MM.1S (cell line): ENCODE measurements around the gene ACER1.
"Not testable (repeated sequence)": the region's sequence is repeated elsewhere in the genome, so short reads cannot be mapped to it uniquely, and the experiment has no call there.

Source experiments
- DNase-seq: peaks from one replicate; pipeline ENCODE4 v3.0.0-alpha.2; 2015
- H2AFZ ChIP-seq: fragments of 300-600 bp; sonication (generic); 2 replicates; pipeline ENCODE4 v1.6.0; 2016; ENCODE audit warnings: antibody characterized with exemption, low read length
- H3F3A ChIP-seq: fragments of 300-600 bp; sonication (generic); 2 replicates; pipeline ENCODE4 v1.6.1; 2016; ENCODE audit warnings: mild to moderate bottlenecking, antibody characterized with exemption, low read length, moderate library complexity, mixed read lengths; ENCODE audit not compliant: insufficient read depth
- H3K27ac ChIP-seq: fragments of 300-600 bp; sonication (generic); 2 replicates; pipeline ENCODE4 v1.5.1; 2016; ENCODE audit warnings: mild to moderate bottlenecking, low read length
- H3K27me3 ChIP-seq: fragments of 300-600 bp; sonication (generic); replicated peaks from 2 replicates; pipeline ENCODE4 v1.6.0; 2016; ENCODE audit warnings: low read length; ENCODE audit not compliant: insufficient read depth
- H3K36me3 ChIP-seq: fragments of 300-600 bp; sonication (generic); replicated peaks from 2 replicates; pipeline ENCODE4 v1.6.1; 2016; ENCODE audit warnings: mild to moderate bottlenecking, low read length, mixed read lengths; ENCODE audit not compliant: insufficient read depth
- H3K4me1 ChIP-seq: fragments of 300-600 bp; sonication (generic); 2 replicates; pipeline ENCODE4 v1.6.1; 2016; ENCODE audit warnings: low read length, mixed read lengths
- H3K4me2 ChIP-seq: fragments of 300-600 bp; sonication (generic); 2 replicates; pipeline ENCODE4 v1.6.0; 2016; ENCODE audit warnings: low read depth, low read length
- H3K4me3 ChIP-seq: fragments of 300-600 bp; sonication (generic); 2 replicates; pipeline ENCODE4 v1.5.1; 2016; ENCODE audit warnings: low read length, mixed read lengths
- H3K79me2 ChIP-seq: fragments of 300-600 bp; sonication (generic); 2 replicates; pipeline ENCODE4 v1.6.1; 2016; ENCODE audit warnings: mixed run types, low read length, mixed read lengths
- H3K9ac ChIP-seq: fragments of 300-600 bp; sonication (generic); 2 replicates; pipeline ENCODE4 v1.6.1; 2016; ENCODE audit warnings: low read length, mixed read lengths
- H3K9me2 ChIP-seq: fragments of 300-600 bp; sonication (generic); replicated peaks from 2 replicates; pipeline ENCODE4 v1.6.1; 2016; ENCODE audit warnings: mild to moderate bottlenecking, low read length, mixed read lengths; ENCODE audit not compliant: insufficient read depth
- H3K9me3 ChIP-seq: fragments of 300-600 bp; sonication (generic); replicated peaks from 2 replicates; pipeline ENCODE4 v1.6.1; 2016; ENCODE audit warnings: mild to moderate bottlenecking, low read length, mixed read lengths; ENCODE audit not compliant: insufficient read depth
- H4K20me1 ChIP-seq: fragments of 300-600 bp; sonication (generic); 2 replicates; pipeline ENCODE4 v1.6.1; 2016; ENCODE audit warnings: mild to moderate bottlenecking, low read length, moderate library complexity, mixed read lengths; ENCODE audit not compliant: insufficient read depth
- EZH2 ChIP-seq: fragments of 300-600 bp; sonication (generic); optimal IDR thresholded peaks from 2 replicates; pipeline ENCODE3; 2017; ENCODE audit warnings: low read depth, mild to moderate bottlenecking, antibody characterized with exemption, low read length, mixed read lengths
- EZH2phosphoT487 ChIP-seq: fragments of 300-600 bp; sonication (generic); IDR thresholded peaks from 2 replicates; pipeline ENCODE4 v1.6.1; 2018; ENCODE audit warnings: antibody characterized with exemption, low read length
- TF ChIP-seq, protein P1 (sequence below): fragments of 300-600 bp; sonication (generic); IDR thresholded peaks from 2 replicates; pipeline ENCODE4 v1.5.1; 2016; ENCODE audit warnings: antibody characterized with exemption, low read length, mixed read lengths

The ACER1 gene

DNA sequence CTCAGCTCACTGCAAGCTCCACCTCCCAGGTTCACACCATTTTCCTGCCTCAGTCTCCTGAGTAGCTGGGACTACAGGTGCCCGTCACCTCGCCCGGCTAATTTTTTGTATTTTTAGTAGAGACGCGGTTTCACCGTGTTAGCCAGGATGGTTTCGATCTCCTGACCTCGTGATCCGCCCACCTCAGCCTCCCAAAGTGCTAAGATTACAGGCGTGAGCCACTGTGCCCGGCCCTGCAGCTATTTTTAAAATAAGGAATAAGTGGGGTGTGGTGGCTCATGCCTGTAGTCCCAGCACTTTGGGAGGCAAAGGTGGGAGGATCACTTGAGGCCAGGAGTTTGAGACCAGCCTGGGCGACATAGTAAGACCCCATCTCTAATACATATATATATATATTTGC is 27.0 kb upstream of the ACER1 start:
- DNase-seq, H3K4me2 ChIP-seq, H3K4me3 ChIP-seq, H3K9ac ChIP-seq, H4K20me1 ChIP-seq, H2AFZ ChIP-seq, H3K27ac ChIP-seq, H3F3A ChIP-seq, H3K9me3 ChIP-seq, H3K9me2 ChIP-seq, H3K36me3 ChIP-seq, H3K4me1 ChIP-seq: not testable (repeated sequence)
- peaks cover 28% of the 10 kb centered on the region for H3K27me3 ChIP-seq
- peaks cover 28% of the 10 kb centered on the region for H3K79me2 ChIP-seq

DNA sequence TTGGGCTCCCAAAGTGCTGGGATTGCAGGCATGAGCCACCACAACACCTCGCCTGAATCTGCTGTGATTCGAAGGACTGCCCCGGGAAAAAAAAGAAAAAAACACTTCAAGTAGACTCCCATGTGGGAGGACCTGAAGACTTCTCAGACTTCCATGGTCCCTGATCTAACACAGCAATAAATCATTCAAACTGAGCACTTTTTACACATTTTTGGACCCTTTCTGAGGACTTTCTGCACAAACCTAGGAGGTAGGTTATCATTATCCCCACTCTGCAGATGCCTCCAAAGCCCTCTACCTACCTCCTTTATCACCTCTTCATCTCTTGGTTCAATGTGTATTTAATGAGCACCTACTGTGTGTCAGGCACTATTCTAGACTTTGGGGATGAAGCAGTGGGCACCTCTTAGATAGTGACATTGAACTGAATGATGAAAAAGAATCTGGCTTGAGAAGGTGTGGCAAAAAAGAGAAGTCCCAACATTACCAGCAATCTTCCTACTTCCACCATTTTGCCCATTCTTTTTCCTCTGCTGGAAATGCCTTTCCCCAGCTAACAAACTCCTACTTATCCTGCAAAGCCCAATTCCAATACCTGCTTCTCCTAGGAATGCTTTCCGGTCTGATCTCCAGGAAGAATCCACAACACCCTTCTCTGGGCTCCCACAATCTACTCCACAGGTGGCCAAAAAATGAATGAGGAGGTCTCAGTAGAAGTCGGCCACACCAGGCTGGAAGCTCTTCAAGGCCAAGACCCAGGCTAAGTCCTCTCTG is 26.3 kb upstream of the ACER1 start:
- peaks cover 3% of the 10 kb centered on the region; the same call in 1 of the 2 replicates for H3F3A ChIP-seq
- peaks cover 28% of the 10 kb centered on the region for H3K27me3 ChIP-seq
- no peak overlapping the region for H3K27ac ChIP-seq
- no peak overlapping the region for H3K4me3 ChIP-seq
- H3K4me2 ChIP-seq, result no peak overlapping the region
- H2AFZ ChIP-seq, result no peak overlapping the region
- H3K9ac ChIP-seq, result no peak overlapping the region
- no peaks in the 10 kb centered on the region for H3K4me1 ChIP-seq
- H3K79me2 ChIP-seq, result peaks cover 28% of the 10 kb centered on the region
- no peaks in the 10 kb centered on the region for H3K9me3 ChIP-seq
- H4K20me1 ChIP-seq, result no peaks in the 10 kb centered on the region
- TF ChIP-seq EZH2, result no peak
- TF ChIP-seq EZH2phosphoT487, result no peak
- TF ChIP-seq, protein P1, sequence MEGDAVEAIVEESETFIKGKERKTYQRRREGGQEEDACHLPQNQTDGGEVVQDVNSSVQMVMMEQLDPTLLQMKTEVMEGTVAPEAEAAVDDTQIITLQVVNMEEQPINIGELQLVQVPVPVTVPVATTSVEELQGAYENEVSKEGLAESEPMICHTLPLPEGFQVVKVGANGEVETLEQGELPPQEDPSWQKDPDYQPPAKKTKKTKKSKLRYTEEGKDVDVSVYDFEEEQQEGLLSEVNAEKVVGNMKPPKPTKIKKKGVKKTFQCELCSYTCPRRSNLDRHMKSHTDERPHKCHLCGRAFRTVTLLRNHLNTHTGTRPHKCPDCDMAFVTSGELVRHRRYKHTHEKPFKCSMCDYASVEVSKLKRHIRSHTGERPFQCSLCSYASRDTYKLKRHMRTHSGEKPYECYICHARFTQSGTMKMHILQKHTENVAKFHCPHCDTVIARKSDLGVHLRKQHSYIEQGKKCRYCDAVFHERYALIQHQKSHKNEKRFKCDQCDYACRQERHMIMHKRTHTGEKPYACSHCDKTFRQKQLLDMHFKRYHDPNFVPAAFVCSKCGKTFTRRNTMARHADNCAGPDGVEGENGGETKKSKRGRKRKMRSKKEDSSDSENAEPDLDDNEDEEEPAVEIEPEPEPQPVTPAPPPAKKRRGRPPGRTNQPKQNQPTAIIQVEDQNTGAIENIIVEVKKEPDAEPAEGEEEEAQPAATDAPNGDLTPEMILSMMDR, result no peak
- H3K36me3 ChIP-seq, result peaks cover 3% of the 10 kb centered on the region; the same call in 1 of the 2 replicates
- no peak for DNase-seq
- no peaks in the 10 kb centered on the region for H3K9me2 ChIP-seq

DNA sequence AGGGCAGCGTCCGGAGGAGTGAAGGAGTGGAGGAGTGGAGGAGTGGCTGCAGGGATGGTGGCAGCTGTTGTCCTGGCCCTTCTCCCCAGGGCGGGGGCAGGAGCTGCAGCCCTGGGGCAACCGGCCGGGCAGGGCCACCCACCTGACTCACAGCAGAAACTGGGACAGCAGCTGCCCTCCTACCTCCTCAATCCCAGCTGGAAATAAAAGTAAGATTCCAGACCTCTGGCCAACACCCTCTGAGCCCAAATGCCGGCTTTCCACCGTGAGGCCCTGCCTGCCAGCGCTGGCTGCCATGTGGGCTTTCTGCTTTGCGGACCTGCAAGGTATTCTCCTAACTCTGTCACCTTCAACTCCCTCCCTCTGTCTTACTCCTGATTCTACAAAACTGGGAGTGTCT is 24.6 kb upstream of the ACER1 start:
- H3K79me2 ChIP-seq, result peaks cover 17% of the 10 kb centered on the region
- H3K9me2 ChIP-seq, result no peaks in the 10 kb centered on the region
- no peaks in the 10 kb centered on the region for H4K20me1 ChIP-seq
- no peak for DNase-seq
- no peak overlapping the region for H3K4me2 ChIP-seq
- TF ChIP-seq, protein P1, result no peak
- TF ChIP-seq EZH2phosphoT487 (no peak), EZH2 (no peak)
- no peak overlapping the region for H3K9ac ChIP-seq
- no peaks in the 10 kb centered on the region for H3K9me3 ChIP-seq
- H3K4me3 ChIP-seq, result no peak overlapping the region
- H3K27me3 ChIP-seq, result peaks cover 32% of the 10 kb centered on the region
- no peak overlapping the region for H2AFZ ChIP-seq
- no peak overlapping the region for H3K27ac ChIP-seq
- H3K36me3 ChIP-seq, result no peaks in the 10 kb centered on the region
- H3K4me1 ChIP-seq, result no peaks in the 10 kb centered on the region
- peaks cover 3% of the 10 kb centered on the region; the same call in 1 of the 2 replicates for H3F3A ChIP-seq

DNA sequence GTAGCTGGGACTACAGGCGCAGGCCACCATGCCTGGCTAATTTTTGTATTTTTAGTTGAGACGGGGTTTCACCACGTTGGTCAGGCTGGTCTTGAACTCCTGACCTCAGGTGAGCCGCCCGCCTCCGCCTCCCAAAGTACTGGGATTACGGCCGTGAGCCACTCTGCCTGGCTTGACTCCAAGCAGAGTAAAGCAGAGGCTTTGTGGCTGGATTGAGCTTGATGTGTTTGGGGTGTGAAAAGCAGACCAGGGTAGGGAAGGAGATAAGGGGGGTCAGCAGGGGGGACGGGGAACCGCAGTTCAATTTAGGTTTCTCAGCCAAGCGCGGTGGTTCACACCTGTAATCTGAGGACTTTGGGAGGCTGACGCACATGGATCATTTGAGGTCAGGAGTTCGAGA is 23.8 kb upstream of the ACER1 start:
- no peaks in the 10 kb centered on the region for H3K36me3 ChIP-seq
- H3K9me2 ChIP-seq, result no peaks in the 10 kb centered on the region
- no peak overlapping the region for H2AFZ ChIP-seq
- H3K9me3 ChIP-seq, result no peaks in the 10 kb centered on the region
- TF ChIP-seq EZH2, result no peak
- TF ChIP-seq, protein P1, result no peak
- no peak for TF ChIP-seq EZH2phosphoT487
- H3K27me3 ChIP-seq, result peaks cover 39% of the 10 kb centered on the region
- no peak for DNase-seq
- no peaks in the 10 kb centered on the region for H4K20me1 ChIP-seq
- H3K4me3 ChIP-seq, result no peak overlapping the region
- peaks cover 9% of the 10 kb centered on the region for H3K79me2 ChIP-seq
- H3K9ac ChIP-seq, result no peak overlapping the region
- H3K4me2 ChIP-seq, result no peak overlapping the region
- H3K4me1 ChIP-seq, result no peaks in the 10 kb centered on the region
- peaks cover 3% of the 10 kb centered on the region; the same call in 1 of the 2 replicates for H3F3A ChIP-seq
- no peak overlapping the region for H3K27ac ChIP-seq

DNA sequence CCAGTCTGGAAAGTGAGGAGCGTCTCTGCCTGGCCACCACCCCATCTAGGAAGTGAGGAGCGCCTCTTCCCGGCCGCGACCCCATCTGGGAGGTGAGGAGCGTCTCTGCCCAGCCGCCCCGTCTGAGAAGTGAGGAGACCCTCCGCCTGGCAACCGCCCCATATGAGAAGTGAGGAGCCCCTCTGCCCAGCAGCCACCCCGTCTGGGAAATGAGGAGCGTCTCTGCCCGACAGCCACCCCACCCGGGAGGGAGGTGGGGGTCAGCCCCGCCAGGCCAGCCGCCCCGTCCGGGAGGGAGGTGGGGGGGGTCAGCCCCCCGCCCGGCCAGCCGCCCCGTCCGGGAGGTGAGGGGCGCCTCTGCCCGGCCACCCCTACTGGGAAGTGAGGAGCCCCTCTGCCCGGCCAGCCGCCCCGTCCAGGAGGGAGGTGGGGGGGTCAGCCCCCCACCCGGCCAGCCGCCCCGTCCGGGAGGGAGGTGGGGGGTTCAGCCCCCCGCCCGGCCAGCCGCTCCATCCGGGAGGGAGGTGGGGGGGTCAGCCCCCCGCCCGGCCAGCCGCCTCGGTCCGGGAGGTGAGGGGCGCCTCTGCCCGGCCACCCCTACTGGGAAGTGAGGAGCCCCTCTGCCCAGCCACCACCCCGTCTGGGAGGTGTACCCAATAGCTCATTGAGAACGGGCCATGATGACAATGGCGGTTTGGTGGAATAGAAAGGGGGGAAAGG is 22.1 kb upstream of the ACER1 start:
- DNase-seq, H3F3A ChIP-seq, H3K9me3 ChIP-seq, H3K79me2 ChIP-seq, H3K4me3 ChIP-seq, H3K4me1 ChIP-seq, H4K20me1 ChIP-seq, H2AFZ ChIP-seq, H3K9ac ChIP-seq, H3K9me2 ChIP-seq, H3K27ac ChIP-seq, H3K36me3 ChIP-seq, H3K4me2 ChIP-seq: not testable (repeated sequence)
- peaks cover 48% of the 10 kb centered on the region for H3K27me3 ChIP-seq
